GM08714 (cell line): Measurements from ENCODE around the gene MYORG.

Experiments used
- H3K4me3 ChIP-seq: fragments of 200-500 bp; sonication (Bioruptor generic); 2 replicates; pipeline ENCODE4 v1.5.1; 2014; ENCODE audit warnings: mild to moderate bottlenecking, low read length, inconsistent platforms
- ZNF274 ChIP-seq: IDR thresholded peaks from 2 replicates; pipeline ENCODE4 v1.6.1; 2012; ENCODE audit warnings: mild to moderate bottlenecking, low read depth, low read length

Gene MYORG

DNA sequence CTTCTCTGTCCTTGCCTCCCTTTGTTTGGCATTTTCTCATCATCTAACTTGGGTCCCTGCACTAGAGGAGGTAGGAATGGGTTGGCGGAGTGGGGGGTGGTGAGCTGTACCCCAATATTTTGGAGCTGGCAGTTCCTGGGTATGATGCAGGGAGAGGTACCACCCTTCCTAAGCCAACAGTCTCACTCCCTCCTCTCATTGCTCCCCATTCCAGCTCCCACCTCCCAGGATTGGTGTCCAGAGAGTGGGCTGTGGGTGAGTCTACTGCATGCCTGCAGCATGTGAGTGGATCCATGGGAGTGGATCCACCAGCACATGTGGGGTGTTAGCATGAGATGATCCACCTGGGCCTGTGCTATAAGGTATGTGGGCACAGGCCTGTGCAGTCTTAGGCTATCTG lies 22.2 kb upstream of the MYORG start:
- no peak overlapping the region for H3K4me3 ChIP-seq
- TF ChIP-seq ZNF274: no peak

DNA sequence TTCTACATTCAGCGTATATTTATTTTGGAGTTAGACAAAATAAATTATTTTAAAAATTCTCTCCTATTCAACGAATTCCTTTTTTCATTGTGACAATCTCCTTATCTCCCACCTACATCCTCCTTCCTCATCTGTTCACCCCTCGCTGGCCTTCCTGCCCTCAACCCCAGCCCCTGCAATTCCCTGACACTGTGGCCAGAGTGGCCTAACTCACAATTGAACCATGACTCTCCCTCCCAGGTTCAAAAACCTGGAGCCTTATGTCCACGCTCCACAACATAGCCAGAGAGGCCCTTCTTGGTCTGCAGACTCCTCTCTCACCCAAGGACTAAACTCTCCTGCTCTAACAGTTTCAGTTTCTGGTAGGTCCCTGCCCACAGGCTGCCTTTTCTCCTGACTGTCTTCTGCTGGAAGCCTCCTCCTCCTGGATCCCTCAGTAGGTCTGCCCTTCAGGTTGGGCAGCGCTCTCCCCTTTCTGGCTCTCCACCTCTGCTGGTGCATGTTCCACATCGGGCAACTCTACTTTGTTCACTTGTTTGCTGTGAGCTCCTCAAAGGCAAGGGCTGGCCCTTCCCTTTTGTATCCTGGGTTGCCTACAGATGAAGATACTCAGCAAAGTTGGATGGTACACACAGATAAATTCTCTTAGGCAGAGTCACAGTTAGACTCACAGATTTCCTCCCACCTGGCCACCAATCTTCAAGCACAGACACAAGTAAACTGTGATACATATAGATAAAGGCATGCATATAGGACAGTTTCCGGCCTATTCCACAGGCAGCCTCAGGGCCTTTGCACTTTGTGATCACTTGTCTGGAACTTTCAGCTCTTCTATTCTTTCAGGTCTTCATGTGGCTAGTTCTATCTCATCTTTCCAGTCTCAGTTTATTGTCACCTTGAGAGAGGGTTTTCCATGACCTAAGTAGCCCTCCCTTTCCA lies 19.8 kb upstream of the MYORG start:
- H3K4me3 ChIP-seq: no peak overlapping the region
- no peak for TF ChIP-seq ZNF274

DNA sequence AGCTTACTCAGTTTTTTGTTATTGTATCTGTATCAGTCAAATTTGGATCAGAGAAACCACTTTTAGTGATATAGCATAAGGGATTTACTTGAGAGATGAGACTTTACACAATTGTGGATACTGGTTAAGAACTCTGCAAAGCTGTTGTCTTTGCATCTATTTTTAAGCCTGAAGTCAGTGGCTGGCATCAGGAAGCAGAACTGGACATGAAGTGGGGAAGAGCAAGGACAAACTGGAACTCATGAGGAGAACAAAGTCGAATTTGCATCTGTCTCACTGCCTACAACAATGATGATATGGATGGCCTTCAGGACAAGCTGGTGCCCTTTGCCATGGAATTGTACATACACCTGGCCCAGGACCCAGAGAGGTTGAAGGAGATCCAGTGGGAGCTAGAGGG lies 15.8 kb upstream of the MYORG start:
- H3K4me3 ChIP-seq: no peak overlapping the region
- TF ChIP-seq ZNF274: no peak

DNA sequence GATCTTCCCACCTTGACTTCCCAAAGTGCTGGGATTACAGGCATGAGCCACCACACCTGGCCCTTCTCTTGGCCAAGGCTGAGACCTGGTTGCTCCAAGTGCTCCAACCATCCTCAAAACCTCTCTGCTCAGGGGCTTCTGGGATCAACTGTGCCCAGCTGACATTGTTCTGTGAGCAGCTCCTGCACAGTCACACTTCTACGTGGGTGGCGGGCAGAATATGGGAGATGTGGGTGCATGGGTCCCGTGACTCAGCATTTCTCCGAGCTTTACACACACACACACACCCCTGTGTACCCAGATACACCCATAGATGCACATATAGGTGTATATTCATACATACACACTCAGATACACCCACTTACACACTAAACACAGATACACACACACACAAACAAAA lies 10.5 kb upstream of the MYORG start:
- TF ChIP-seq ZNF274: no peak
- H3K4me3 ChIP-seq: no peak overlapping the region

DNA sequence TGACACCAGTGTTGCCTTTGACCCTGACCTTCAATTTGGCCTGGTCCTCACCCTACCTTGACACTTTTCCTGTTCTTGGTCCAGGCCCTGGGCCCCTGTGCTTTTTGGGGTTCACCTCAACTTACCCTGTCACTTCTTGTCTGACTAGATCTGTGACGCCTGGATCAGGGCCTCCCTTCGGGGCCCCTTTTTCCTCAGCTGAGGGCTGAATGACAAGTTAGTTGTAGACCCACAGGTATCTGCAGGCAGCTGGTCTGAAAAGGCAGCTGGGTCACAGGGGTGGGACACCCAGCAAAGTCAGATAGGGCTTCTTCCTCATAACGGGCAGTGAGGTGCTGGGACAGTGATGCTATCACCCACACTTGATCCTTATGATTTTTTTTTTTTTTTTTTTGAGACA lies 10.0 kb upstream of the MYORG start:
- no peak for TF ChIP-seq ZNF274
- no peak overlapping the region for H3K4me3 ChIP-seq

DNA sequence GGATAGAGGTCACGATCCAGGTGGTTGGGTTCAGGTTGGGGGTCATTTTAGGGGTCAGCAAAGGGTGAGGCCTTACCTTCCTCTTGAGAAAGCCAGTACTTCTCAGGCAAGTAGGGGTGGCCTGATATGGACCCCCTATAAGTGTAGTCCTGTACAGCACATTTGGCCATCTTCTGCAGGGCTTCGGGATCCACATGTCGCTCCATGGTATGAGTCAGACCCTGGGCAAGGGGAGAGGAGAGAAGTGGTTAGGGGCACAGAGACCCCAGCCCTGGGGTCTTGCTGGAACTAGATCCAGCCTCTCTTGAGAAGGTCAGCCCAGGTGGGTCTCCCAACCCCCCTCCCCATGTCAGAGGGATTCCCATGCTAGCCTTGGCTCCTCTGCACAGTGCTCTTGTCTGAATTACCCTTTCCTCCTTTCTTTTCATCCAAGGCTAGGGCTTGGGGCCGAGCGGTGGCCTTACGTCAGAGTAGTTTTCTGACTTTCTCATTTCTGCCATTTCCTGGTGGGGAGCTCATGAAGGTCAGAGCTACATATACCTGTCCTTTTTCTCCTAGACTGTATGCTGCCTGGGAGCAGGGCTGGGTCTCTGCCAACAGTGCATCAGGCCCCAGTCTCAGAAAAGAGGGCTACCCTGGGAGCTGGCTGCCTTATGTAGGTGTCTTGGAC lies 9.0 kb upstream of the MYORG start:
- no peak overlapping the region for H3K4me3 ChIP-seq
- TF ChIP-seq ZNF274: no peak

DNA sequence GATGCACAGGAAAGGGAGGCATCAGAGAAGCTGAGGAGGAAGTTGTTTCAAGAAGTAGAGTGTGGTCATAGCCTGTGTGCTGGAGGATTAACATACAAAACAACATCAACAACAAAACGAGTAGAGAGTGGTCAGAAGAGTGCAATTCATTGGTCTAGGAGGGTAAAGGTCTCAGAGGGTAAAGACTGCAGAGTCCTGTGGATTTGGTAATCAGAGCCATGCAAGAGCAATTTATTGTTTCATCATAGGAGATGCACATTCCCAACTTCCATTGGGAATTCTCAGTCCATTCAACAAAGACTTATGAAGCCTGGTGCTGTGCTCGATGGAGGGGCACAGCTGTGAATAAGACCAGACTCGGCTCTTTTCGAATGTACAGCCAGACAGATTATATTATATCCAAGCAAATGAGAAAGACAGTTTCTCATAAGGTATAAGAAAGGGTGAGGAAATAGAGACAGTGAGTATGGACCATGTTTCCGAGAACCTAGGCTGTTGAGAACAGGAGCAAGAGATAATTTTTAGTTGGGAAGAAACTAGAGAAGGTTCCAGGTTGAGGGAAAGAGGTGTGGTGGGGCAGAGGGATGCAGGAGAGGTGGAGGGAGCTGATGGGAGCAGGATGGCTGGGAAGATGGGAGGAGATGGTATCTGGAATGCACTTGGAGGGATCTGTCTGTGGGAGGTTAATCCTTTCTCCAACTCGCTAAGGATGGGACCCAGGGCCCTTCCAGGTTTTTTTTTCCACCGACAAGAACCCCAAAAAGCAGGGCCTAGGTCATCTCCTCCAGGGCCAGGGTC lies 7.9 kb upstream of the MYORG start:
- no peak for TF ChIP-seq ZNF274
- no peak overlapping the region for H3K4me3 ChIP-seq

DNA sequence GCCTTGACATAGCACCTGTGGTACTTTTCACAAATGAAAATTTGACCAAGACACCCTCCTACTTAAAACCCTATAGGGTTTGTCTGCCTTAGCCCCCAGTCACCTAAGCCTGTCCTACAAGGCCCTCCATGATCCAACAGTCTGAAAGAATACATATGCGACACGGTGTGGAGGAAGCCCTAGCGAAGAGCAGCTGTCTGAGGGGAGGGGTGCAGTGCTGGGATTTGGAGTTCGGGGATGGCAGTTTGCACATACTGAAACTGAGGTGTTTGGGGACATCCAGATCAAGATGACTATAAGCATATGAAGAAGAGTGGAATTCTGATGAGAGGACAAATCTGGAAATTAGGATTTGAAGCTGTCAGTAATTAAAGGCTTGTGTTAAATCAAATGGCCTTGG lies 7.2 kb upstream of the MYORG start:
- no peak for TF ChIP-seq ZNF274

DNA sequence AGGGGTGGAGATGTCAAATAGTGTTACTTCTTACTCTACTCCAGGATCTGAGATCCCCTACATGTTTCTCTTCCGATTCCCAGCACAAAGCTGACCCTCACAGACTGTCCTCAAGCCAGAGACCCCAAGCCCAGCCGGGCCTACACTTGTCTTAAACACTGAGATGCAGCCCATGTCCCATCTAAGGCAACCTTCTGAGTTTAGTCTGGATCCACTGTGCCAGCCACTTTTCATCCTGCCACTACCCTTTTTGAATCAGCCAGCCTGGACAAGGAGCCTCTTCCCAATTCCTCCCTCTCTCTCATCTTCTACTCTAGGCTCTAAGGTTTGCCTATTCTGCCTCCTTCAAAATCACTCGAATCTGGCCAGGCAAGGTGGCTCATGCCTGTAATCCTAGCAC lies 6.2 kb upstream of the MYORG start:
- no peak overlapping the region for H3K4me3 ChIP-seq
- no peak for TF ChIP-seq ZNF274

More for the DNA sequence above, 7.2 kb upstream of the MYORG start:
- H3K4me3 ChIP-seq: no peak overlapping the region

DNA sequence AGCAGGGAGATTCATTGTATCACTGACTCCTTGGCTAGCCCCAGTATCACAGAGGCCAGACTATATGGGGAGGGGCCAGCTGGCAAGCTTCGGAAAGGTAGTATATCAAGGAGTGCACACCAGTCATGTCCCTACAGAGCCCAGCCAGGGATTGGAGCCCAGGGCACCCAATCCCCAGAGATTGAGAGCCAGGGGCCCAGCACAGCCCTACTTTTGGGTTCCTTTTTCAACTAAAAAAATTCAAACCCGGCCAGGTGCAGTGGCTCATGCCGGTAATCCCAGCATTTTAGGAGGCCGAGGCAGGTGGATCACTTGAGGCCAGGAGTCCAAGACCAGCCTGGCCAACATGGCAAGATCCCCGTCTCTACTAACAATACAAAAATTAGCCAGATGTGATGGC lies 5.4 kb upstream of the MYORG start:
- no peak for TF ChIP-seq ZNF274

DNA sequence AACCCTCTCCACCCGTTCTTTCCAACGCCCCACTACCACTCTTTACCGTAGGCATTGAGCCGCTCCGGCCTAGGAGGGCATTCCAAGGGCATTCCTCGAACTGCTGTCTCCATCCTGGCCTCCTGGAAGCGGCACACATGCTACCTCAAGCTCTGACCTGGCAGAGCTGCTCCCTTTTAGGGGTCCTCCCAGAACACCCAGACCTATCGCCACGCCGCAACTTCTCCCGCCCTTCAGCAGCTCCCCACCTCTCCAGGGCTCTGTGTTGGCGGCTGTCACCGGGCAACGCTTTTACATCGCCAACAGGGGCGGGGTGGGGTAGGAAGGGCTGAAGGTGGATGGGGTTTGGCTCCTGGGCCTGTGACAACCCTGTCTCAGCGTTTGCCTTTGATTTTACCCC lies 4.6 kb upstream of the MYORG start:
- no peak overlapping the region for H3K4me3 ChIP-seq
- no peak for TF ChIP-seq ZNF274

More for the DNA sequence above, 5.4 kb upstream of the MYORG start:
- no peak overlapping the region for H3K4me3 ChIP-seq

DNA sequence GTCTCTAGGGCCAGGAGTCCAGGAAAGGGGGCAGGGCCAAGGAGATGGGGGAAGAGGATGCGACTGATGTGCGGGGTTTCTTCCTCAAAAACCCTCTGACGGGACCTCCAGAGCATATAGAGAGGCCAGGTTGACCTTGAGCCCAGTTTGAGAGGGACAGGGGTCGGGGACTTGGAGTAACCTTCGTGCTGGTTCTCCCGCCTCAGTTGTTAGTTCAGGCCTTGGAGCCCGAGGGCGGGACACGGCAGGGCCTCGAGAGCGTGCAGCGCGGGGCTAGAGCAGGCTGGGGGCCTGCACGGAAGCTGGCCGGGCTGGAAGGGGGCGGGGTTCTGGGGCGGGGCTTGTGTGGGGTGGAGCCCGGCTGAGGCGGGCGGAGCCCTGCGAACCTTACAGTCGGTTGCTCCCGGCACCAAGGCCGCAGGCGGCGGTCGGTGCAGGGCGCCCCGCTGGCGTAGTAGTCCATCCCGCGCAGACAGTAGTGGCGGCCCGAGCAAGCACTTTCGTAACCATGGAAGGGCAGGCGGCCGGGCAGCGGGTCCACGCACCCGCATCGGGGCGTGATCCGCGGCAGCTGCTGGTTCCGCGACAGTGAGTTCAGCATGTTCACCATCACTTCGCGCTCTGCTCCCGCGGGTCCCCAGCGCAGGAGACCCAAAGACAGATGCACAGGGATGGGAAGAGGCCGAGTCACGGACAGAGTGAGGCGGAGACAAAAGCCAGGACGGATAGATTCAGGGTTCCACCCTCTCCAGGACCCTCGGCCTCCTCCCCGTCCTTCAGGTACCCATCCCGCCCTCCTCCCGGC lies 4.0 kb upstream of the MYORG start:
- no peak for TF ChIP-seq ZNF274
- peak overlapping the region; percentile 17; the same call in 1 of the 2 replicates for H3K4me3 ChIP-seq

DNA sequence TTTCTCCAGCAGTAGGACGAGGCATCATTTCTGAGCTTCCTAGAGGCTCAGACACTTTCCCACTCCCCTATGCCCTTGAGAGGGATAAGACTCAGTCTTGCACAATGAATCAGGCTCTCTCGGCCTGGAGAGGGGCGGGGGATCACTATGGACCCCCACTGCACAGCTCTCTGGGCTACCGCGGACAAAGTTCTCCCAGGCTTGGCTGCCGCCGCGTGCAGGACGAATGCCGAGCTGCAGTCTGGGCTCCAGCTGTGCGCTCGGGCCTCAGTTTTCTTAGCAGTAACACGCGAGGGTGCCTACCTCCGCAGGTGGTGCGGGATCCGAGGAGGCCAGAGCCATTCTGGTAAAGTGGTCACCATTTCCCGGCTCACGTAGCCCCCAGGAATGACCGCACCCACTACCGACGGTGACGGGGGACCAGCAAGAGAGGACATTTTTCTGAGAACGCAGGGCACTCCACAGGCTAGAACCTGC lies 3.4 kb upstream of the MYORG start:
- H3K4me3 ChIP-seq: no peak overlapping the region
- no peak for TF ChIP-seq ZNF274

DNA sequence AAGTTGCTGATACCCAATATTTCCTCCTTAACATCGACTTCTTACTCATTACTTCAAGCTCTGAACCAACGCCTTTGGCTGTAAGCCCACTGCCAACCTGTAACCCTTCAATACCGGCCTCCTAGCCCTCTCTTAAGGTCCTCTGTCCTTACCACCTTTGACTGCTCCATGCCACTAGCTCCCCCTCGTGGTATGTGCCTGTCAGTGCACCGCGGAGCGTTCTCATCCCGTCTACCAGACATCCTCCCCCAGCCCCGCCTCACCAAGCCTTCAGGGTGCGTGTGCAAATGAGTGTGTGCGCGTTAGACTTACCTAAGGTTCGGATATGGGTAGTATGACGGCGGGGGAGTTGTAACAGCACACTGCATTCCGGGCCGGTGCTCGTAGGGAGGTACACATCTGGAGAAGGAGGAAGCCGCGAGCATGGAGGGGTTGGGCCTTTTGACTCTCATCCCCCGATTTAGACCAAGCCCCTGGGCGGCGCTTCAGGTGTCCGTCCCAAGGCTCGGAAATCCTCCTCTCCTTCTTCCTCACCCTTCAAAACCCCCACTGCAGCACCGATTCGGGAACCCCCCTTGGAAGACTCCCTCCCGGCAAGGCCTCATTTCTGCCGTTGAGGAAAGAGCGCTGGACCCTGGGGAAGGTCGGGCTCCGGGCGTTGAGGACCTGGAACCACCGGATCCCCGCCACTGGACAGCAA lies 2.8 kb upstream of the MYORG start:
- TF ChIP-seq ZNF274: no peak
- H3K4me3 ChIP-seq: no peak overlapping the region; the same call in 1 of the 2 replicates
